H1 (cell line): ENCODE measurements around the gene USP36. TPM values are rescaled to one million over a fixed set of nuclear protein-coding genes. Genes with fewer than 3 reads are reported as not detected.

Experiments
- CTCF ChIA-PET: fragments of 300-600 bp; sonication (Branson Sonifier 250); formaldehyde crosslinking; loops from one replicate; lab custom pipeline; 2021; ENCODE audit not compliant: partially characterized antibody; lab: Charles Lee
- POLR2A ChIA-PET: fragments of 300-600 bp; sonication (Branson Sonifier 250); formaldehyde crosslinking; loops from one replicate; lab custom pipeline; 2021; ENCODE audit warnings: inconsistent platforms; ENCODE audit not compliant: partially characterized antibody; lab: Charles Lee
- DNase-seq, 2 experiments: peaks; one replicate each; pipeline versions ENCODE4 v3.0.0 to v3.0.0-alpha.2; 2010 to 2022; ENCODE audit warnings: low spot score in 2 of 2, low read depth in 1 of 2, mixed read lengths in 1 of 2
- FAIRE-seq: peaks from 2 replicates; lab custom pipeline; 2011; peaks lifted over from hg19 to GRCh38; lab: Jason Lieb, UNC
- H2AFZ ChIP-seq: 2 replicates; pipeline ENCODE4 v1.8.1; 2012; ENCODE audit warnings: low read length, inconsistent platforms
- H2AK5ac ChIP-seq: 2 replicates; pipeline ENCODE4 v1.6.1; 2013; ENCODE audit warnings: low read depth, low read length
- H2BK120ac ChIP-seq: replicated peaks from 2 replicates; pipeline ENCODE3; 2013; ENCODE audit warnings: low read depth, low read length, inconsistent platforms
- H2BK12ac ChIP-seq: 2 replicates; pipeline ENCODE4 v1.6.1; 2013; ENCODE audit warnings: low read depth, low read length
- H2BK15ac ChIP-seq: 2 replicates; pipeline ENCODE4 v1.6.1; 2013; ENCODE audit warnings: low read length
- H2BK20ac ChIP-seq: 2 replicates; pipeline ENCODE4 v1.6.1; 2013; ENCODE audit warnings: low read length
- H2BK5ac ChIP-seq: 2 replicates; pipeline ENCODE4 v1.6.1; 2013; ENCODE audit warnings: low read depth, low read length
- H3K14ac ChIP-seq: 2 replicates; pipeline ENCODE4 v1.6.1; 2013; ENCODE audit warnings: inconsistent platforms; ENCODE audit not compliant: insufficient read length
- H3K18ac ChIP-seq: 2 replicates; pipeline ENCODE4 v1.6.1; 2013; ENCODE audit warnings: low read length; ENCODE audit errors: extremely low read depth
- H3K23ac ChIP-seq: 2 replicates; pipeline ENCODE4 v1.6.1; 2013; ENCODE audit warnings: inconsistent platforms; ENCODE audit not compliant: insufficient read length
- H3K23me2 ChIP-seq: 2 replicates; pipeline ENCODE4 v1.6.1; 2013; ENCODE audit warnings: low read depth, low read length
- H3K27ac ChIP-seq: 2 replicates; pipeline ENCODE4 v1.6.1; 2011; ENCODE audit warnings: low read depth, low read length, inconsistent platforms
- H3K27me3 ChIP-seq, 4 experiments: replicated peaks in 1 of 4; 1 replicate in 1 of 4; 2 replicates in 3 of 4; pipeline versions ENCODE4 v1.6.1 to v1.8.1; 2011 to 2013; ENCODE audit warnings: low read length in 3 of 4, mild to moderate bottlenecking in 3 of 4, inconsistent platforms in 2 of 4, mixed read lengths in 2 of 4, moderate library complexity in 1 of 4; ENCODE audit not compliant: control insufficient read depth in 3 of 4, insufficient read depth in 3 of 4; ENCODE audit errors: extremely low read depth in 1 of 4
- H3K36me3 ChIP-seq, 4 experiments: 2 replicates each; pipeline versions ENCODE4 v1.6.1 to v1.8.1; 2011 to 2013; ENCODE audit warnings: mild to moderate bottlenecking in 4 of 4, low read length in 3 of 4, moderate library complexity in 2 of 4, control low read depth in 1 of 4, inconsistent platforms in 1 of 4; ENCODE audit not compliant: insufficient read depth in 4 of 4, control insufficient read depth in 2 of 4
- H3K4ac ChIP-seq: replicated peaks from 2 replicates; pipeline ENCODE3; 2013; ENCODE audit warnings: low read length, low read depth, mixed read lengths, inconsistent platforms; ENCODE audit not compliant: insufficient read length
- H3K4me1 ChIP-seq, 4 experiments: replicated peaks in 1 of 4; 1 replicate in 1 of 4; 2 replicates in 3 of 4; pipeline versions ENCODE4 v1.6.1 to v1.8.1; 2011 to 2013; ENCODE audit warnings: low read length in 3 of 4, inconsistent platforms in 2 of 4, mixed read lengths in 1 of 4; ENCODE audit not compliant: insufficient read depth in 4 of 4, control insufficient read depth in 3 of 4
- H3K4me2 ChIP-seq, 2 experiments: 2 replicates each; pipeline versions ENCODE4 v1.6.1 to v1.8.1; 2011 to 2013; ENCODE audit warnings: low read depth in 2 of 2, low read length in 2 of 2, control low read depth in 1 of 2, inconsistent platforms in 1 of 2, mild to moderate bottlenecking in 1 of 2; ENCODE audit not compliant: insufficient read depth in 1 of 2
- H3K4me3 ChIP-seq, 4 experiments: fragments of 200-600, 300-600 bp in 1 of 4; sonication (generic), shearing (Covaris generic), sonication (Bioruptor Twin) in 1 of 4; 2 replicates each; pipeline versions ENCODE4 v1.5.1 to v1.8.1; 2011 to 2016; ENCODE audit warnings: low read length in 4 of 4, low read depth in 3 of 4, control low read depth in 2 of 4, inconsistent platforms in 2 of 4, mild to moderate bottlenecking in 2 of 4, mixed read lengths in 1 of 4, moderate library complexity in 1 of 4; ENCODE audit not compliant: insufficient read depth in 2 of 4; ENCODE audit errors: extremely low read depth in 1 of 4
- H3K56ac ChIP-seq: replicated peaks from 2 replicates; pipeline ENCODE3; 2013; ENCODE audit warnings: low read depth, mild to moderate bottlenecking, mixed read lengths, low read length, inconsistent platforms; ENCODE audit not compliant: insufficient read length
- H3K79me1 ChIP-seq: 2 replicates; pipeline ENCODE4 v1.6.1; 2013; ENCODE audit warnings: low read depth, low read length, control low read depth
- H3K79me2 ChIP-seq, 2 experiments: 2 replicates each; pipeline versions ENCODE4 v1.6.1 to v1.8.1; 2012 to 2013; ENCODE audit warnings: low read length in 2 of 2, mild to moderate bottlenecking in 2 of 2, inconsistent platforms in 1 of 2; ENCODE audit not compliant: insufficient read depth in 2 of 2, control insufficient read depth in 1 of 2
- H3K9ac ChIP-seq, 4 experiments: replicated peaks in 1 of 4; 1 replicate in 1 of 4; 2 replicates in 3 of 4; pipeline versions ENCODE4 v1.6.1 to v1.8.1; 2011 to 2013; ENCODE audit warnings: low read depth in 3 of 4, low read length in 3 of 4, control low read depth in 2 of 4, mild to moderate bottlenecking in 2 of 4, moderate library complexity in 2 of 4, inconsistent platforms in 1 of 4; ENCODE audit errors: extremely low read depth in 1 of 4
- H3K9me3 ChIP-seq, 2 experiments: 2 replicates each; pipeline versions ENCODE4 v1.6.1 to v1.8.1; 2012 to 2013; ENCODE audit warnings: mild to moderate bottlenecking in 2 of 2, moderate library complexity in 2 of 2, control low read depth in 1 of 2, inconsistent platforms in 1 of 2, low read depth in 1 of 2, low read length in 1 of 2, mixed read lengths in 1 of 2; ENCODE audit not compliant: insufficient read depth in 2 of 2
- H4K20me1 ChIP-seq, 2 experiments: replicated peaks in 1 of 2; 2 replicates each; pipeline versions ENCODE3 to v1.8.1; 2011 to 2013; ENCODE audit warnings: inconsistent platforms in 2 of 2, low read length in 2 of 2, mild to moderate bottlenecking in 1 of 2; ENCODE audit not compliant: insufficient read depth in 2 of 2, control insufficient read depth in 1 of 2
- H4K5ac ChIP-seq: 2 replicates; pipeline ENCODE4 v1.6.1; 2013; ENCODE audit warnings: low read length, low read depth, mixed read lengths, inconsistent platforms; ENCODE audit not compliant: insufficient read length
- H4K8ac ChIP-seq: 2 replicates; pipeline ENCODE4 v1.8.0; 2013; ENCODE audit warnings: mild to moderate bottlenecking, moderate library complexity, low read length, inconsistent platforms; ENCODE audit not compliant: insufficient read depth; ENCODE audit errors: extremely low read depth
- H4K91ac ChIP-seq: replicated peaks from 2 replicates; pipeline ENCODE3; 2013; ENCODE audit warnings: low read length, mixed read lengths, inconsistent platforms; ENCODE audit not compliant: insufficient read length
- BCL11A ChIP-seq, 2 experiments: IDR thresholded peaks; one replicate each; pipeline ENCODE4 v1.6.1; 2011; ENCODE audit warnings: low read depth in 2 of 2, low read length in 2 of 2, mild to moderate bottlenecking in 2 of 2
- CTBP2 ChIP-seq: IDR thresholded peaks from 2 replicates; pipeline ENCODE4 v1.7.0; 2011; ENCODE audit warnings: borderline replicate concordance, mild to moderate bottlenecking, moderate library complexity, mixed read lengths, low read length; ENCODE audit not compliant: insufficient read depth, insufficient read length
- HDAC6 ChIP-seq: IDR thresholded peaks from one replicate; pipeline ENCODE4 v1.7.1; 2012; ENCODE audit warnings: low read depth, mild to moderate bottlenecking, inconsistent platforms, low read length, moderate library complexity
- WGBS, 2 experiments: shearing (Covaris generic) in 1 of 2; methylation state at CpG; one replicate each; pipeline versions ENCODE4 v1.1.6 to v1.1.7; 2013 to 2015; ENCODE audit warnings: low lambda C conversion rate in 2 of 2, mixed read lengths in 2 of 2, inconsistent platforms in 1 of 2, low coverage in 1 of 2, missing lambda C conversion rate in 1 of 2; ENCODE audit not compliant: insufficient replicate concordance in 2 of 2, insufficient coverage in 1 of 2, insufficient read length in 1 of 2; ENCODE audit errors: extremely low coverage in 1 of 2, missing lambda C conversion rate in 1 of 2; 5-methylcytosine and 5-hydroxymethylcytosine counted together
- polyA plus RNA-seq, 7 experiments: library from polyadenylated mRNA; depleted of rRNA in 3 of 7; stranded (reverse) in 5 of 7; unstranded in 2 of 7; fragments of >200 nt in 5 of 7; fragments of 200-250 nt in 2 of 7; gene quantifications; 1 replicate in 5 of 7; 2 replicates in 1 of 7; 4 replicates in 1 of 7; pipeline versions ENCODE4 v1.2.1 to v1.2.3, GENCODE V29; 2011 to 2013; ENCODE audit warnings: missing spikeins in 2 of 7, mixed read lengths in 2 of 7
- total RNA-seq: library from RNA; stranded (reverse); fragmentation: NEBNext Ultra II Directional; extraction: Animal tissue kit (Norgen Biotek cat#: 25700); gene quantifications from 2 replicates; pipeline ENCODE4 v1.2.1, GENCODE V29; 2021

The USP36 gene
- total and polyA plus RNA-seq, 2 of the 8 experiments (the other 6 are each of a cell fraction or from before 2014, with no cell fraction given): 40.7 to 67.7 TPM

- Histone ChIP-seq H2BK120ac (no peak overlapping the region), H3K4me1 (no peaks in the 10 kb centered on the region; a peak in 1 of 7 replicates), H3K18ac (no peak overlapping the region), H4K5ac (no peak overlapping the region), H4K8ac (no peak overlapping the region), H3K23ac (no peak overlapping the region), H3K27me3 (no peaks in the 10 kb centered on the region), H2BK15ac (no peak overlapping the region), H3K9ac (no peak overlapping the region), H2BK12ac (no peak overlapping the region), H3K36me3 (peaks cover 0 to 16% (median 7%) of the 10 kb centered on the region in 4 experiments; a peak in 3 of 8 replicates), H3K79me1 (no peaks in the 10 kb centered on the region), H2AK5ac (no peak overlapping the region), H3K56ac (no peak overlapping the region), H3K23me2 (no peaks in the 10 kb centered on the region), H3K4ac (no peak overlapping the region), H4K91ac (no peak overlapping the region), H3K27ac (no peak overlapping the region), H2BK20ac (no peak overlapping the region), H3K9me3 (no peaks in the 10 kb centered on the region), H3K4me2 (no peak overlapping the region), H2BK5ac (no peak overlapping the region), H3K79me2 (no peaks in the 10 kb centered on the region), H4K20me1 (peaks cover 0 to 4% of the 10 kb centered on the region in 2 experiments), H3K14ac (no peak overlapping the region), H3K4me3 (no peak overlapping the region), H2AFZ (no peak overlapping the region)
- CTCF ChIA-PET: interaction anchor here (1.3 kb wide), 1 partner anchor 101 kb away, joined by 5 read pairs; no protein-coding TSS in a partner anchor
- POLR2A ChIA-PET: no interaction called here
- DNase-seq: no peak
- no peak for FAIRE-seq
- 86% methylated on average over 15 of the region's 15 CpGs; no CpG with 5 or more reads in 1 of the 2 experiments for WGBS, 2 experiments
- TF ChIP-seq CTBP2 (no peak), HDAC6 (no peak), BCL11A (IDR thresholded peaks at IDR 0.05; ENCODE audit: low read depth in 2 of 2, low read length in 2 of 2) (no peak)
These were observed 30.0 kb upstream of the USP36 start for GRCh38 chr17:78870621-78871020.
